HG02884 (cell line): Measurements from ENCODE around the gene GALNT12.

Source experiments
- ATAC-seq: cut with Tn5 transposase; IDR thresholded peaks from one replicate; pipeline ENCODE4 v1.9.1; 2021; ENCODE audit warnings: mild to moderate bottlenecking, moderate library complexity; ENCODE audit not compliant: unreplicated experiment

The GALNT12 gene

GRCh38 chr9:98801561-98801960, 5.9 kb upstream of the GALNT12 start:
- no peak for ATAC-seq

GRCh38 chr9:98801969-98802371, 5.5 kb upstream of the GALNT12 start:
- ATAC-seq, result no peak

GRCh38 chr9:98804083-98804482, 3.4 kb upstream of the GALNT12 start:
- ATAC-seq, result no peak

- no peak for ATAC-seq
Observed at GRCh38 chr9:98805506-98806272, 1.8 kb upstream of the GALNT12 start.

- no peak for ATAC-seq
Observed at GRCh38 chr9:98806394-98807035, 955 bp upstream of the GALNT12 start.

- peak; percentile 37 for ATAC-seq
Observed at GRCh38 chr9:98807814-98808195, 335 bp downstream of the GALNT12 start.

- no peak for ATAC-seq
Observed at GRCh38 chr9:98808411-98808815, 943 bp downstream of the GALNT12 start.

GRCh38 chr9:98808875-98809274, 1.4 kb downstream of the GALNT12 start:
- ATAC-seq, result no peak

GRCh38 chr9:98809311-98810101, 2.0 kb downstream of the GALNT12 start:
- no peak for ATAC-seq

GRCh38 chr9:98810102-98810842, 2.8 kb downstream of the GALNT12 start:
- no peak for ATAC-seq

- ATAC-seq, result no peak
Observed at GRCh38 chr9:98811051-98811650, 3.7 kb downstream of the GALNT12 start.

- no peak for ATAC-seq
Observed at GRCh38 chr9:98815391-98815951, 8.0 kb downstream of the GALNT12 start.

- no peak for ATAC-seq
Observed at GRCh38 chr9:98818764-98819163, 11.3 kb downstream of the GALNT12 start.

- ATAC-seq, result no peak
Observed at GRCh38 chr9:98819231-98819630, 11.8 kb downstream of the GALNT12 start.

GRCh38 chr9:98821831-98822230, 14.4 kb downstream of the GALNT12 start:
- ATAC-seq, result no peak

GRCh38 chr9:98822661-98823060, 15.2 kb downstream of the GALNT12 start:
- no peak for ATAC-seq

GRCh38 chr9:98823666-98824334, 16.3 kb downstream of the GALNT12 start:
- no peak for ATAC-seq

- ATAC-seq, result no peak
Observed at GRCh38 chr9:98825414-98825813, 17.9 kb downstream of the GALNT12 start.

GRCh38 chr9:98826716-98827115, 19.2 kb downstream of the GALNT12 start:
- no peak for ATAC-seq

- ATAC-seq, result no peak
Observed at GRCh38 chr9:98829766-98830165, 22.3 kb downstream of the GALNT12 start.
